Measurements from ENCODE around the gene ADAMTS15.
"Not testable (repeated sequence)": the region's sequence is repeated elsewhere in the genome, so short reads cannot be mapped to it uniquely, and the experiment has no call there.

ADAMTS15 gene

GRCh38 chr11:130436171-130436570 lies 12.3 kb upstream of the ADAMTS15 start:
- peak; percentile 21 for DNase-seq (ENCODE audit: low read depth)

- no peak for DNase-seq (ENCODE audit: low read depth)
These were observed 10.6 kb upstream of the ADAMTS15 start for GRCh38 chr11:130437848-130438247.

- not testable (repeated sequence) for DNase-seq (ENCODE audit: low read depth)
These were observed 9.9 kb upstream of the ADAMTS15 start for GRCh38 chr11:130438401-130439159.

- no peak for DNase-seq (ENCODE audit: low read depth)
These were observed 9.3 kb upstream of the ADAMTS15 start for GRCh38 chr11:130439160-130439519.

GRCh38 chr11:130439876-130440275 lies 8.6 kb upstream of the ADAMTS15 start:
- no peak for DNase-seq (ENCODE audit: low read depth)

- DNase-seq (ENCODE audit: low read depth): no peak
These were observed 6.7 kb upstream of the ADAMTS15 start for GRCh38 chr11:130441719-130442118.

GRCh38 chr11:130442737-130443136 lies 5.7 kb upstream of the ADAMTS15 start:
- peak; percentile 71 for DNase-seq (ENCODE audit: low read depth)

- no peak for DNase-seq (ENCODE audit: low read depth)
These were observed 2.7 kb upstream of the ADAMTS15 start for GRCh38 chr11:130445788-130446187.

- no peak for DNase-seq (ENCODE audit: low read depth)
These were observed 418 bp upstream of the ADAMTS15 start for GRCh38 chr11:130448039-130448415.

GRCh38 chr11:130449310-130449990 lies 1.0 kb downstream of the ADAMTS15 start:
- DNase-seq (ENCODE audit: low read depth): peak; percentile 25

- DNase-seq (ENCODE audit: low read depth): peak; percentile 87
These were observed 1.7 kb downstream of the ADAMTS15 start for GRCh38 chr11:130449996-130450769.

GRCh38 chr11:130451231-130452019 lies 3.0 kb downstream of the ADAMTS15 start:
- peak; percentile 76 for DNase-seq (ENCODE audit: low read depth)

- DNase-seq (ENCODE audit: low read depth): no peak
These were observed 3.7 kb downstream of the ADAMTS15 start for GRCh38 chr11:130452176-130452575.

GRCh38 chr11:130452940-130453339 lies 4.5 kb downstream of the ADAMTS15 start:
- no peak for DNase-seq (ENCODE audit: low read depth)

- peak; percentile 41 for DNase-seq (ENCODE audit: low read depth)
These were observed 6.2 kb downstream of the ADAMTS15 start for GRCh38 chr11:130454491-130455252.

- DNase-seq (ENCODE audit: low read depth): no peak
These were observed 7.2 kb downstream of the ADAMTS15 start for GRCh38 chr11:130455483-130456127.

- no peak for DNase-seq (ENCODE audit: low read depth)
These were observed 7.8 kb downstream of the ADAMTS15 start for GRCh38 chr11:130456286-130456685.

- DNase-seq (ENCODE audit: low read depth): no peak
These were observed 9.4 kb downstream of the ADAMTS15 start for GRCh38 chr11:130457623-130458409.

- DNase-seq (ENCODE audit: low read depth): no peak
These were observed 9.9 kb downstream of the ADAMTS15 start for GRCh38 chr11:130458410-130458729.

- no peak for DNase-seq (ENCODE audit: low read depth)
These were observed 11.1 kb downstream of the ADAMTS15 start for GRCh38 chr11:130459521-130459920.
